Skeletal muscle tissue (tissue), 4 donors: Measurements from ENCODE around the gene RPL27. TPM values are rescaled to one million over a fixed set of nuclear protein-coding genes. Genes with fewer than 3 reads are reported as not detected.

ENCODE experiments used
- H3K27ac ChIP-seq: one replicate; pipeline ENCODE4 v1.7.0; 2013; ENCODE audit warnings: mild to moderate bottlenecking, low read depth, low read length, inconsistent platforms
- H3K27me3 ChIP-seq, 3 donors: one replicate each; pipeline ENCODE4 v1.7.0; 2013; ENCODE audit warnings: low read length in 3 of 3; ENCODE audit not compliant: control insufficient read depth in 3 of 3, insufficient read depth in 3 of 3
- H3K36me3 ChIP-seq, 3 donors: one replicate each; pipeline ENCODE4 v1.7.0; 2013; ENCODE audit warnings: low read length in 3 of 3; ENCODE audit not compliant: control insufficient read depth in 3 of 3, insufficient read depth in 3 of 3
- H3K4me1 ChIP-seq, 3 donors: one replicate each; pipeline ENCODE4 v1.7.0; 2013; ENCODE audit warnings: low read length in 3 of 3, mild to moderate bottlenecking in 3 of 3; ENCODE audit not compliant: control insufficient read depth in 3 of 3, insufficient read depth in 3 of 3
- H3K4me3 ChIP-seq, 3 donors: one replicate each; pipeline ENCODE4 v1.7.0; 2013; ENCODE audit warnings: low read length in 3 of 3
- H3K9ac ChIP-seq, 3 donors: one replicate each; pipeline ENCODE4 v1.7.0; 2013; ENCODE audit warnings: low read length in 3 of 3, mild to moderate bottlenecking in 3 of 3, moderate library complexity in 2 of 3, low read depth in 1 of 3
- H3K9me3 ChIP-seq, 3 donors: one replicate each; pipeline ENCODE4 v1.7.0; 2013; ENCODE audit warnings: low read length in 3 of 3; ENCODE audit not compliant: control insufficient read depth in 3 of 3
- total RNA-seq: library from RNA; depleted of rRNA; stranded (reverse); fragments of >200 nt; gene quantifications from one replicate; pipeline ENCODE4 v1.2.3, GENCODE V29; 2014
- donor health status: Osteomylitis.

RPL27 gene
- total RNA-seq, 1 donor from 2014 or later, result 1,695 TPM

DNA sequence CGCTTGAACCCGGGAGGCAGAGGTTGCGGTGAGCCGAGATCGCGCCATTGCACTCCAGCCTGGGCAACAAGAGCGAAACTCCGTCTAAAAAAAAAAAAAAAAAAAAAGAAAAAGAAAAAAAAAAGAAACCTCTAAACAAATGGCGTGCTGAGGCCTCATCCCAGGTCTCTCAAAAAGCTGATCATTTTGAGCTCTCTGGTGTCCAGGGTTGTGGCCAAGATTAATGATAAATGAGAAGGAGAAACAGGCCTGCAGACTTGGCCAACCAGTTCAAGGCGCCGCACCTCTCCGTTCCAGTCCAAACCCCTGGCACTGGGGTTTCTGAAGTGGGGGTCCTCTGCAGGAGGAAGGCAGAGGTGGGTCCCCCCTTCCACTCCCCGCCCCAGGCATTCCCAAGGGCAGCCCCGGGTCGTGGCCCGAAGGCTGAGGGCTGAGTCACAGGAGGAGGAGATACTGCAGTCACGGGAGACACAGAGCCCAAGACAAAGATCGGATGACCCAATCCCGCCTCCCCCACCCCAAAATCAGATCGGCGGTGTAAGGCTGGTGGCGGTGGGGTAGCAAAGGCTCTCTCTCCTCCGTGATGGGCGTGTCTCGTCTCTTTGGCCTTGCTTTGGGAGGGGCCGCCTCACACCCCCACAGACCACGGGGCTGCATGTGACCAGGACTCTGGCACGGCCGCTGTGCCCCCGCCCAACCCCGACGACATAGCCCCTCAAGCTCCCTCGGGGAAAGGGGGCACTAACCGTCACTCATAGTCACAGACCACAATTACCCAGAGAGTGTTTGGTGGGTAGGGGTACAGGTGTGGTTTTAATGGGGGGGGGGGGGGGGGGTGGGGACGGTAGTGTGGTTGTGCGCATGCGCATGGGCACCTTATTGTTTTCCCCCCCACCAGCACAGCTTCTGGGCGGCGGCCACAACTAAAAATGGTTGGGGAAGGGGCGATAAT is 22.8 kb downstream of the RPL27 start:
- Histone ChIP-seq H3K9ac (peak overlapping the region; percentile 78 to 88 (median 82)), H3K36me3 (peaks cover 12 to 16% (median 14%) of the 10 kb centered on the region in 3 donors), H3K9me3 (no peaks in the 10 kb centered on the region), H3K27me3 (no peaks in the 10 kb centered on the region), H3K4me3 (peak overlapping the region; percentile 78 to 94 (median 94)), H3K4me1 (peaks cover 26 to 43% (median 31%) of the 10 kb centered on the region in 3 donors), H3K27ac (peak overlapping the region; percentile 79)

GRCh38 chr17:43021741-43022512 is 23.7 kb downstream of the RPL27 start, which contains the start of gene VAT1:
VAT1 (minus strand) TSS chr17:43022385; CDS start chr17:43022322, 63 bp downstream.
- no peaks in the 10 kb centered on the region for H3K27me3 ChIP-seq
- H3K27ac ChIP-seq, result peak within 1 kb of the TSS; percentile 79
- H3K4me3 ChIP-seq, result peak within 1 kb of the TSS; percentile 78 to 94 (median 94)
- H3K4me1 ChIP-seq, result peaks cover 21 to 38% (median 26%) of the 10 kb centered on the region in 3 donors
- peak within 1 kb of the TSS; percentile 78 to 88 (median 82) for H3K9ac ChIP-seq
- H3K9me3 ChIP-seq, result no peaks in the 10 kb centered on the region
- H3K36me3 ChIP-seq, result peaks cover 8 to 11% (median 10%) of the 10 kb centered on the region in 3 donors

- no peak within 1 kb of the TSS for H3K27ac ChIP-seq
- peak within 1 kb of the TSS; percentile 61 to 79 (median 71) for H3K9ac ChIP-seq
- peaks cover 17 to 35% (median 25%) of the 10 kb centered on the region in 3 donors for H3K4me1 ChIP-seq
- H3K36me3 ChIP-seq, result no peaks in the 10 kb centered on the region
- H3K9me3 ChIP-seq, result no peaks in the 10 kb centered on the region
- peak within 1 kb of the TSS; percentile 76 to 78 (median 77) for H3K4me3 ChIP-seq
- H3K27me3 ChIP-seq, result no peaks in the 10 kb centered on the region
Observed at GRCh38 chr17:43024407-43025289, 26.4 kb downstream of the RPL27 start, which contains the start of gene RND2. RND2 (plus strand) TSS chr17:43025231; CDS start chr17:43025348, 117 bp downstream.

GRCh38 chr17:43025290-43025657 is 27.1 kb downstream of the RPL27 start:
- Histone ChIP-seq H3K36me3 (no peaks in the 10 kb centered on the region), H3K27me3 (no peaks in the 10 kb centered on the region), H3K4me3 (no peak overlapping the region), H3K9ac (no peak overlapping the region), H3K27ac (no peak overlapping the region), H3K9me3 (no peaks in the 10 kb centered on the region), H3K4me1 (peaks cover 12 to 32% (median 19%) of the 10 kb centered on the region in 3 donors)

- no peaks in the 10 kb centered on the region for H3K9me3 ChIP-seq
- H3K27ac ChIP-seq, result no peak overlapping the region
- H3K27me3 ChIP-seq, result no peaks in the 10 kb centered on the region
- H3K4me1 ChIP-seq, result peaks cover 7 to 28% (median 17%) of the 10 kb centered on the region in 3 donors
- no peaks in the 10 kb centered on the region for H3K36me3 ChIP-seq
- H3K4me3 ChIP-seq, result no peak overlapping the region
- no peak overlapping the region for H3K9ac ChIP-seq
Observed at GRCh38 chr17:43025766-43026537, 27.7 kb downstream of the RPL27 start.

GRCh38 chr17:43026595-43026994 is 28.4 kb downstream of the RPL27 start:
- Histone ChIP-seq H3K27ac (no peak overlapping the region), H3K27me3 (no peaks in the 10 kb centered on the region), H3K9me3 (no peaks in the 10 kb centered on the region), H3K4me3 (no peak overlapping the region), H3K9ac (no peak overlapping the region), H3K4me1 (peaks cover 5 to 24% (median 17%) of the 10 kb centered on the region in 3 donors), H3K36me3 (no peaks in the 10 kb centered on the region)

DNA sequence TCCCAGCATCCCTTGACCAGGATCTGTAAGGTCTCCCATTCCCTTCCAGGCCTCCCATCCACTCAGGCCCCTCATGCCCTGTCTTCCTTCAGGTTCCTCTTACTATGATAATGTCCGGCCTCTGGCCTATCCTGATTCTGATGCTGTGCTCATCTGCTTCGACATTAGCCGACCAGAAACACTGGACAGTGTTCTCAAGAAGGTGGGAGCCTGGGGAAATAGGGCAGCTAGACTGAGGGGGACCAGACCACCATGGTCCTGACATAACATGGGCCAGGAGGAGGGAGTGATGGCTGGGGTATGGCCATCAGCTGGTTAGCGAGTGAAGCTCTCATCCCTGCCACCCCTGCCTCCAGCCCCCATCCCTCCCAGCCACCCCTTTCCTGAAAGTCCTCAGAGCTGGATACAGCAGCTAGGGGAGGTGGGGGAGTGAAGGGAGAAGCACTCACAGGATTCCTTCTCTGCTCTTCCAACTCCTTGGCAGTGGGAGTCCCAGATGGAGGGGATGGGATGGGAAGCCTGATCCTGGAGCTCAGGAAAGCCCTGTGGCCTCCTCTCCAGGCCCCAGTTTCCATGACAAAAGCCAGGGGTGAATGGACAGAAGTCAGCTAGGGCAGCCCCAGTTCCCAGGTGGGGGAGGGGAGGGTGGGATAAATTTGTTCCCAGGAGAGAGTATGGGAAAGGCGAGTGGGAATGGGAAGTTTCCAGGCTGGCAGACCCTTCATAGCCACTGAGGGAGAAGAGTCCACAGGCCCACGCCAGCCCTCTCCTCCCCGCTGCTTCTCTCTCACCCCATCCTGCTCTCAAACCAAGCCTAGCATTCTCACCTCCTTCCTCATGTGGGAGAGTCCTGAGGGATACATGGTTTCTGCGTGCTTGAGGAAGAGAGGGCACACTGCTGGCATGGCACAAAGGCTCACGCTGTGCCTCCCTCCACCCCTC is 29.1 kb downstream of the RPL27 start:
- no peaks in the 10 kb centered on the region for H3K9me3 ChIP-seq
- H3K4me3 ChIP-seq, result no peak overlapping the region
- H3K27me3 ChIP-seq, result no peaks in the 10 kb centered on the region
- peaks cover 5 to 21% (median 17%) of the 10 kb centered on the region in 3 donors for H3K4me1 ChIP-seq
- H3K27ac ChIP-seq, result no peak overlapping the region
- H3K9ac ChIP-seq, result peak overlapping the region in 1 of 3 donors; percentile 3
- no peaks in the 10 kb centered on the region for H3K36me3 ChIP-seq

DNA sequence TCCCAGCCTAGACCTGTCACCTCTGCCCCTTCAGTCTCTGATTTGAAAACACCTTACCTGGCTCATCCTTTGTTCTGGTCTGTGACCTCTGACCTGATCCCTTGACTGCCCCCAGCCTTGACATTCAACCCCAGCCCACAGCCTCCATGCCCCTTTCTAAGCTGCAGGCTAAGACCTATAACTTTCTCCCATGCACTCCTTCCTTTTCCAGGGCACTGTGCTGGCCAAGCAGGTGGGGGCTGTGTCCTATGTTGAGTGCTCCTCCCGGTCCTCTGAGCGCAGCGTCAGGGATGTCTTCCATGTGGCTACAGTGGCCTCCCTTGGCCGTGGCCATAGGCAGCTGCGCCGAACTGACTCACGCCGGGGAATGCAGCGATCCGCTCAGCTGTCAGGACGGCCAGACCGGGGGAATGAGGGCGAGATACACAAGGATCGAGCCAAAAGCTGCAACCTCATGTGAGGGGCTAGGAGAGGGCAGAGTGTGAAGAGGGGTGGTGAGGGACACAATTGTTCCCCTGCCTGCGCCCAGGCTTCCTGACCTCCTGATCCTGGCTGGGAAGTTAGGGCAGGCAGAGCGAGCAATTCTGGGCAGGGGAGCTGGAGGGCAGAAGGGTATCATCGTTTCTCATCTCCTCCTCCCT is 30.1 kb downstream of the RPL27 start:
- peak overlapping the region in 1 of 3 donors; percentile 33 for H3K9ac ChIP-seq

More for the DNA sequence above, 30.1 kb downstream of the RPL27 start:
- Histone ChIP-seq H3K4me3 (no peak overlapping the region), H3K36me3 (no peaks in the 10 kb centered on the region), H3K27ac (no peak overlapping the region), H3K4me1 (peaks cover 5 to 21% (median 17%) of the 10 kb centered on the region in 3 donors), H3K9me3 (no peaks in the 10 kb centered on the region), H3K27me3 (no peaks in the 10 kb centered on the region)
